HG03045 (cell line): Measurements from ENCODE around the gene GALK1.
"Not testable (repeated sequence)": the region's sequence is repeated elsewhere in the genome, so short reads cannot be mapped to it uniquely, and the experiment has no call there.

Experiments used
- ATAC-seq: cut with Tn5 transposase; IDR thresholded peaks from one replicate; pipeline ENCODE4 v1.9.1; 2021; ENCODE audit warnings: mild to moderate bottlenecking, moderate library complexity; ENCODE audit not compliant: unreplicated experiment

Gene GALK1

GRCh38 chr17:75767881-75768280, 2.9 kb upstream of the GALK1 start:
- ATAC-seq: no peak

- ATAC-seq: no peak
These were observed 989 bp upstream of the GALK1 start for GRCh38 chr17:75765981-75766380.

- ATAC-seq: no peak
These were observed 628 bp downstream of the GALK1 start for GRCh38 chr17:75764417-75764710.

GRCh38 chr17:75763613-75764416, 1.2 kb downstream of the GALK1 start:
- ATAC-seq: no peak

GRCh38 chr17:75763269-75763607, 1.8 kb downstream of the GALK1 start:
- no peak for ATAC-seq

- no peak for ATAC-seq
These were observed 2.3 kb downstream of the GALK1 start for GRCh38 chr17:75762513-75763268.

- ATAC-seq: not testable (repeated sequence)
These were observed 4.9 kb downstream of the GALK1 start for GRCh38 chr17:75759978-75760640.

- ATAC-seq: no peak
These were observed 5.5 kb downstream of the GALK1 start for GRCh38 chr17:75759457-75759856.

GRCh38 chr17:75758131-75758905, 6.7 kb downstream of the GALK1 start:
- no peak for ATAC-seq

GRCh38 chr17:75757086-75757681, 7.8 kb downstream of the GALK1 start:
- no peak for ATAC-seq

- no peak for ATAC-seq
These were observed 8.4 kb downstream of the GALK1 start for GRCh38 chr17:75756451-75757085.

- no peak for ATAC-seq
These were observed 9.0 kb downstream of the GALK1 start for GRCh38 chr17:75755990-75756389.

- no peak for ATAC-seq
These were observed 9.6 kb downstream of the GALK1 start for GRCh38 chr17:75755205-75755901.

GRCh38 chr17:75754378-75755204, 10.4 kb downstream of the GALK1 start:
- ATAC-seq: no peak

- ATAC-seq: peak; percentile 54
These were observed 11.2 kb downstream of the GALK1 start for GRCh38 chr17:75753514-75754377.

- no peak for ATAC-seq
These were observed 12.0 kb downstream of the GALK1 start for GRCh38 chr17:75752802-75753513.

GRCh38 chr17:75752405-75752709, 12.6 kb downstream of the GALK1 start:
- no peak for ATAC-seq
